Measurements from ENCODE around the gene LIN28A. TPM values are rescaled to one million over a fixed set of nuclear protein-coding genes. Genes with fewer than 3 reads are reported as not detected.

LIN28A gene, protein sequence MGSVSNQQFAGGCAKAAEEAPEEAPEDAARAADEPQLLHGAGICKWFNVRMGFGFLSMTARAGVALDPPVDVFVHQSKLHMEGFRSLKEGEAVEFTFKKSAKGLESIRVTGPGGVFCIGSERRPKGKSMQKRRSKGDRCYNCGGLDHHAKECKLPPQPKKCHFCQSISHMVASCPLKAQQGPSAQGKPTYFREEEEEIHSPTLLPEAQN
- 0.08 TPM in 1 of 2 replicates, not detected in the other for total RNA-seq (ENCODE audit: low replicate concordance)

DNA sequence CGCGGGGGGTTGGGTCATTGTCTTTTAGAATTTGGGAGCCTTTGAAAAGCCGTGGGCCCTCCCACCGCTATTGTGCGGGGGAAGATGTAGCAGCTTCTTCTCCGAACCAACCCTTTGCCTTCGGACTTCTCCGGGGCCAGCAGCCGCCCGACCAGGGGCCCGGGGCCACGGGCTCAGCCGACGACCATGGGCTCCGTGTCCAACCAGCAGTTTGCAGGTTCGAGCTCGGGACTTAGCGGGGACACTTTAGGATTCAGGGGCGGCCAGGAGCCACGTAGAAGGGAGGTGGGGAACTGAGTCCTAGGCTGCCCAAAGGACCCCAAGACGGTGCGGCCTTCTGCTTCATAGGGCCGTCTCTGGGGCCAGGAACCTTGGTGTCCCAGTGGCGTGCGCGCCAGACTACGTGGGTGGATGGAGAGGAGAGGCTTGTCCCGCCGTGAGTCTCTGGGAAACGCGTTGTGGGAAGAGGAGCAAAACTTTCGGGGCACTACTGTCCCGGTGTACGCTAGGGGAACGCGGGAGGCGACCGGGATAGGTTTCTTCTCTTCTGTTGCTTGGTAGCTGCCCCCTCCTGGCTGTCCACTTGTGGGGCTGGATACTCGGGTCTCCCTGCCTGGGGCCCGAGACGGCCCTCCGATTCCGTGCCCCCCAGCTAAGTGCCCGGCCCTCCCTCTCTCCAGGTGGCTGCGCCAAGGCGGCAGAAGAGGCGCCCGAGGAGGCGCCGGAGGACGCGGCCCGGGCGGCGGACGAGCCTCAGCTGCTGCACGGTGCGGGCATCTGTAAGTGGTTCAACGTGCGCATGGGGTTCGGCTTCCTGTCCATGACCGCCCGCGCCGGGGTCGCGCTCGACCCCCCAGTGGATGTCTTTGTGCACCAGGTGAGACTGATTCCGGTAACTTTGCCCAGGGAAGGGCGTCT lies at the start of gene LIN28A:
TSS of gene LIN28A (plus strand) at position 112 of the 918 bp plus-strand sequence. CDS start at position 187, 75 bp downstream.

DNA sequence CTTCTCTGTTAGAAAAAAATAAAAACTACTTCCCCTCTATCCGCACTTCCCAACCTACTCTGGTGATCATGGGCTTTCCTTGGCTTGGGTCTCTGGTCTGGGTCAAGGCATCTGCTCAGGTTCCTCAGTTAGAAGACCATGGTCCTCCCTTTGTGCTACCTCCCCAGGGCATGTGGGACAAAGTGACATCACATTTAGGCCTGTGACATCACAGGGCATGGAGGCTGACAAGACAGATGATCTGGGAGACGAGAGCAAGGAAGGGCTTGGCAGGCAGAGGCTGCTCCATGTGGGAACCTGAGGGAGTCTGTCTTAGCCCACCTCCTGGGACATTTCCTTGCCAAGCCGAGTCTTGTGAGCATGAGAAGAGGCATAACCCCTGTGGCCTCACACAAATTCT lies 38.0 kb upstream of the LIN28A start, which contains the start of gene ZNF683:
TSS of gene ZNF683 (minus strand) at position 140 of the 400 bp plus-strand sequence. CDS start 4,179 bp downstream, outside the sequence.

DNA sequence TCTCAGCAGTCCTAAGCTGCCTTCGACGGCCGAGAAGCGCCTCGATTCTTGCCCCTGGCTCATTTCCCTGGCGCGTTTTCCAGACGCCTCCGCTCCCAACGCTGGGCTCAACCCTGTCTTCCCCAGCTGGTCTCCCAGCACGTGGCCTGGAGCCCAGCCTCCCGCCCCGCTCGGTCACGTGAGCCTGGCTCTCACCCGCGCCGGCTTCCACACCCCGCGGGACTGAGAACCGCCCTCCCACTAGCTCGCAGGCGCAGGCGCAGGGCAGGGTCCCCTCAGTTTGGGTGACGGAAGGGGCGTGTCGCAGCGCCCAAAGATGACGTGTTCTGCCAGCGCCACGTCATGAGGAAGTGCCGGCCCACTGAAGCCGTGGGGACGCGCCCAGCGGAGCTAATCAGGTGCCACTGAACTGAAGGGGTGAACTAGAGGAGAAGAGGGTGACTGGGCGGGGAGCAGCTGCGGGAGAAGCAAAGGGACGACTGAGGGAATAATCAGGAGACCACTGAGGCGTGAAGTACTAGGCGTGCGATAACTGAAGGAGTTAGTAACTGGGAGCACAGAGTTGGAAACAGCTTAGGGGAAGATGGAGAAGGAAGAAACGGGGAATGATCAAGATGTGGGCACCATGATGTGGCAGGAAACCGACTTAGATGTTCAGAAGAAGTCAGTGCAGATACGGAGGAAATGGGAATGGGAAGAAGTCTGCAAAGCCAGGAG lies 21.5 kb downstream of the LIN28A start, which contains the start of gene DHDDS:
TSS of gene DHDDS (plus strand) at position 343 of the 717 bp plus-strand sequence. CDS start 625 bp downstream, outside the sequence.

DNA sequence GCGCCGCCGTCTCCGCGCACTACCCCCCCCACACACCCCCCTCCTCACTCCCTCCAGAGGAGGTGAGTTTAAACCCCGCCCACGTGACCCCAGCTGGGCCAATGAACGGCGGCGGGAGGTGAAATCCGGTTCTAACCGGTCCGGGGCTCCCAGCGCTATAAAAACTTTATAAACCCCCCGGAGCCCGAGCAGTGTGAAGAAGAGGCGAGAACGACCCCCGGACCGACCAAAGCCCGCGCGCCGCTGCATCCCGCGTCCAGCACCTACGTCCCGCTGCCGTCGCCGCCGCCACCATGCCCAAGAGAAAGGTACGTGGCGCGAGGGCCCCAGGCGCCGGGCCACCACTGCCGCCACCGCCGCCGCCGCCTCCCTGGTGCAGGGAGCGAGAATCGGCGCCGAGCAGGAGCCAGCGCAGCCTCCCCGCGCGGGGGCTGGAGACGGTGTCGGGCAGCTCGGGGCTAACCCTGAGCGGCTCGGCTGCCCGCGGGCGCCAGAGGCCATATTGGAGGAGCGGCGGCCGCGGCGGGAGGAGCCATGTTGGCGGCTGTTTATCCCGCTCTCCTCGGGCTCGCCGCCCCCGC lies 61.8 kb downstream of the LIN28A start, which contains the start of gene HMGN2:
TSS of gene HMGN2 (plus strand) at position 121 of the 581 bp plus-strand sequence. CDS start at position 294, 173 bp downstream.

Other genes with a start within 250 kb of the LIN28A start
- not detected in 2 replicates for gene C1orf232, start 241.9 kb upstream of the LIN28A start, total RNA-seq (ENCODE audit: low replicate concordance)
- 11.2 and 41.5 TPM in 2 replicates for gene ZNF593, start 240.9 kb upstream of the LIN28A start, total RNA-seq (ENCODE audit: low replicate concordance)
- gene ZNF593OS, start 239.0 kb upstream of the LIN28A start, total RNA-seq (ENCODE audit: low replicate concordance) = not detected in 2 replicates
- gene CNKSR1, start 233.3 kb upstream of the LIN28A start, total RNA-seq (ENCODE audit: low replicate concordance) = 0.08 TPM in 1 of 2 replicates, not detected in the other
- gene CATSPER4, start 220.2 kb upstream of the LIN28A start, total RNA-seq (ENCODE audit: low replicate concordance) = not detected in 2 replicates
- 2.3 and 6.5 TPM in 2 replicates for gene CEP85, start 176.6 kb upstream of the LIN28A start, total RNA-seq (ENCODE audit: low replicate concordance)
- 19.7 and 34.2 TPM in 2 replicates for gene SH3BGRL3, start 130.7 kb upstream of the LIN28A start, total RNA-seq (ENCODE audit: low replicate concordance)
- 2.8 and 4.9 TPM in 2 replicates for gene UBXN11, start 104.2 kb upstream of the LIN28A start, total RNA-seq (ENCODE audit: low replicate concordance)
- not detected in 2 replicates for gene CD52, start 92.9 kb upstream of the LIN28A start, total RNA-seq (ENCODE audit: low replicate concordance)
- not detected in 2 replicates for gene CRYBG2, start 56.7 kb upstream of the LIN28A start, total RNA-seq (ENCODE audit: low replicate concordance)
- gene ZNF683, start 38.1 kb upstream of the LIN28A start, total RNA-seq (ENCODE audit: low replicate concordance) = not detected in 2 replicates
- gene DHDDS, start 21.5 kb downstream of the LIN28A start, total RNA-seq (ENCODE audit: low replicate concordance) = 63.5 and 76.8 TPM in 2 replicates
- gene HMGN2, start 61.6 kb downstream of the LIN28A start, total RNA-seq (ENCODE audit: low replicate concordance) = 52.2 and 218 TPM in 2 replicates
- 1.9 and 2.1 TPM in 2 replicates for gene RPS6KA1, start 118.9 kb downstream of the LIN28A start, total RNA-seq (ENCODE audit: low replicate concordance)

Measured in smooth muscle cell of the coronary artery (primary cell).